OCI-LY3 (cell line): ENCODE data around the gene SIL1.

Source experiments
- CTCF ChIP-seq: fragments of 200-600, 300-600 bp; sonication (generic); IDR thresholded peaks from 2 replicates; pipeline ENCODE4 v1.5.1; 2014; ENCODE audit warnings: antibody characterized with exemption, low read length, low read depth
- EZH2phosphoT487 ChIP-seq: fragments of 200-600 bp; shearing (Covaris generic); IDR thresholded peaks from 2 replicates; pipeline ENCODE4 v1.6.1; 2018; ENCODE audit warnings: antibody characterized with exemption, mixed run types, low read depth

- no peak for TF ChIP-seq CTCF
- no peak for TF ChIP-seq EZH2phosphoT487
These were observed 208.4 kb downstream of the SIL1 start for GRCh38 chr5:138989720-138990119.
